Measurements from ENCODE around the gene TYMP. TPM values are rescaled to one million over a fixed set of nuclear protein-coding genes. Genes with fewer than 3 reads are reported as not detected.

Gene TYMP
- total and polyA plus RNA-seq, 10 of the 15 experiments (the other 5 are each of a cell fraction or from before 2014, with no cell fraction given) = 0.42 to 57.8 (median 24.6) TPM

- TF ChIP-seq MEF2A (IDR thresholded peaks at IDR 0.05; ENCODE audit: insufficient read depth, low read depth, low read length) = 0 out of 2 replicates have a peak, but pooled peaks have one; percentile 17
- peak; percentile 63; the same call in 2 of the 3 replicates for TF ChIP-seq POU2F2 (IDR thresholded peaks at IDR 0.05; ENCODE audit: borderline replicate concordance, low read depth, low read length)
- peak; percentile 71 for TF ChIP-seq HCFC1 (IDR thresholded peaks at IDR 0.05; ENCODE audit: low read length)
- TF ChIP-seq MEF2B (IDR thresholded peaks at IDR 0.05; ENCODE audit: partially characterized antibody, poor library complexity, severe bottlenecking) = peak; percentile 22
- TF ChIP-seq MXI1 (IDR thresholded peaks at IDR 0.05; ENCODE audit: low read depth, low read length) = peak; percentile 51
- peak; percentile 45 for TF ChIP-seq NR2C1 (IDR thresholded peaks at IDR 0.05)
- TF ChIP-seq CBX3 (IDR thresholded peaks at IDR 0.05; ENCODE audit: borderline replicate concordance, low read depth) = no peak
- 0 out of 2 replicates have a peak, but pooled peaks have one; percentile 59 for TF ChIP-seq PML (IDR thresholded peaks at IDR 0.05; ENCODE audit: low read length)
- peak; percentile 37; the same call in 1 of the 2 replicates for TF ChIP-seq SMAD5 (IDR thresholded peaks at IDR 0.05; ENCODE audit: low read depth)
- no peak for TF ChIP-seq PAX8 (IDR thresholded peaks at IDR 0.05)
- TF ChIP-seq, protein P1, sequence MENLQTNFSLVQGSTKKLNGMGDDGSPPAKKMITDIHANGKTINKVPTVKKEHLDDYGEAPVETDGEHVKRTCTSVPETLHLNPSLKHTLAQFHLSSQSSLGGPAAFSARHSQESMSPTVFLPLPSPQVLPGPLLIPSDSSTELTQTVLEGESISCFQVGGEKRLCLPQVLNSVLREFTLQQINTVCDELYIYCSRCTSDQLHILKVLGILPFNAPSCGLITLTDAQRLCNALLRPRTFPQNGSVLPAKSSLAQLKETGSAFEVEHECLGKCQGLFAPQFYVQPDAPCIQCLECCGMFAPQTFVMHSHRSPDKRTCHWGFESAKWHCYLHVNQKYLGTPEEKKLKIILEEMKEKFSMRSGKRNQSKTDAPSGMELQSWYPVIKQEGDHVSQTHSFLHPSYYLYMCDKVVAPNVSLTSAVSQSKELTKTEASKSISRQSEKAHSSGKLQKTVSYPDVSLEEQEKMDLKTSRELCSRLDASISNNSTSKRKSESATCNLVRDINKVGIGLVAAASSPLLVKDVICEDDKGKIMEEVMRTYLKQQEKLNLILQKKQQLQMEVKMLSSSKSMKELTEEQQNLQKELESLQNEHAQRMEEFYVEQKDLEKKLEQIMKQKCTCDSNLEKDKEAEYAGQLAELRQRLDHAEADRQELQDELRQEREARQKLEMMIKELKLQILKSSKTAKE (IDR thresholded peaks at IDR 0.05; ENCODE audit: low read depth, poor library complexity, severe bottlenecking) = no peak
- peak; percentile 16; the same call in 1 of the 2 replicates for TF ChIP-seq RAD21 (IDR thresholded peaks at IDR 0.05; ENCODE audit: insufficient read depth, low read depth, low read length)
- TF ChIP-seq ZNF217 (IDR thresholded peaks at IDR 0.05) = no peak
- peak; percentile 74 for TF ChIP-seq CBFB (IDR thresholded peaks at IDR 0.05; ENCODE audit: low read depth)
- 0 out of 2 replicates have a peak, but pooled peaks have one; percentile 38 for TF ChIP-seq RFX5 (IDR thresholded peaks at IDR 0.05; ENCODE audit: low read depth, low read length)
- TF ChIP-seq, protein P2, sequence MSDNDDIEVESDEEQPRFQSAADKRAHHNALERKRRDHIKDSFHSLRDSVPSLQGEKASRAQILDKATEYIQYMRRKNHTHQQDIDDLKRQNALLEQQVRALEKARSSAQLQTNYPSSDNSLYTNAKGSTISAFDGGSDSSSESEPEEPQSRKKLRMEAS (IDR thresholded peaks at IDR 0.05; ENCODE audit: low read depth, low read length) = peak; percentile 47
- TF ChIP-seq TARDBP (IDR thresholded peaks at IDR 0.05; ENCODE audit: borderline replicate concordance) = peak; percentile 65; the same call in 1 of the 2 replicates
- TF ChIP-seq, protein P3, sequence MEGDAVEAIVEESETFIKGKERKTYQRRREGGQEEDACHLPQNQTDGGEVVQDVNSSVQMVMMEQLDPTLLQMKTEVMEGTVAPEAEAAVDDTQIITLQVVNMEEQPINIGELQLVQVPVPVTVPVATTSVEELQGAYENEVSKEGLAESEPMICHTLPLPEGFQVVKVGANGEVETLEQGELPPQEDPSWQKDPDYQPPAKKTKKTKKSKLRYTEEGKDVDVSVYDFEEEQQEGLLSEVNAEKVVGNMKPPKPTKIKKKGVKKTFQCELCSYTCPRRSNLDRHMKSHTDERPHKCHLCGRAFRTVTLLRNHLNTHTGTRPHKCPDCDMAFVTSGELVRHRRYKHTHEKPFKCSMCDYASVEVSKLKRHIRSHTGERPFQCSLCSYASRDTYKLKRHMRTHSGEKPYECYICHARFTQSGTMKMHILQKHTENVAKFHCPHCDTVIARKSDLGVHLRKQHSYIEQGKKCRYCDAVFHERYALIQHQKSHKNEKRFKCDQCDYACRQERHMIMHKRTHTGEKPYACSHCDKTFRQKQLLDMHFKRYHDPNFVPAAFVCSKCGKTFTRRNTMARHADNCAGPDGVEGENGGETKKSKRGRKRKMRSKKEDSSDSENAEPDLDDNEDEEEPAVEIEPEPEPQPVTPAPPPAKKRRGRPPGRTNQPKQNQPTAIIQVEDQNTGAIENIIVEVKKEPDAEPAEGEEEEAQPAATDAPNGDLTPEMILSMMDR (IDR thresholded peaks at IDR 0.05 in 2 of 3, conservative IDR thresholded peaks at IDR 0.05 in 1 of 3; ENCODE audit: control insufficient read depth in 2 of 3, extremely low read depth in 1 of 3, insufficient read depth in 1 of 3, low read depth in 3 of 3, low read length in 3 of 3) = peak in 1 of 3 experiments; percentile 33; a peak in 2 of 6 replicates
- no peak for TF ChIP-seq TCF12 (IDR thresholded peaks at IDR 0.05; ENCODE audit: low read depth, low read length)
- peak; percentile 25 to 30; a peak in 1 of 4 replicates for TF ChIP-seq BHLHE40 (IDR thresholded peaks at IDR 0.05; ENCODE audit: borderline replicate concordance in 1 of 2, low read depth in 2 of 2, low read length in 1 of 2)
- no peak for TF ChIP-seq CHD1 (IDR thresholded peaks at IDR 0.05; ENCODE audit: low read depth, low read length)
- peak; percentile 95 for TF ChIP-seq ATF7 (IDR thresholded peaks at IDR 0.05; ENCODE audit: low read depth)
- TF ChIP-seq RELA (IDR thresholded peaks at IDR 0.05; ENCODE audit: borderline replicate concordance, partially characterized antibody) = peak; percentile 73
- TF ChIP-seq TCF3 (IDR thresholded peaks at IDR 0.05; ENCODE audit: borderline replicate concordance, insufficient read depth, low read depth, low read length) = 0 out of 2 replicates have a peak, but pooled peaks have one; percentile 14
- no peak for TF ChIP-seq NR2C2 (IDR thresholded peaks at IDR 0.05; ENCODE audit: borderline replicate concordance, control insufficient read depth, insufficient read length, low read depth)
- TF ChIP-seq BCL11A (IDR thresholded peaks at IDR 0.05; ENCODE audit: low read depth, low read length) = peak; percentile 47; the same call in 1 of the 2 replicates
Measured at GRCh38 chr22:50507991-50508884, 21.6 kb downstream of the TYMP start, which contains the start of gene NCAPH2 (continued).
